Neural progenitor cell (in vitro differentiated cells): ENCODE results near the gene LGR4. TPM values are rescaled to one million over a fixed set of nuclear protein-coding genes. Genes with fewer than 3 reads are reported as not detected.

Experiments
- DNase-seq: peaks from one replicate; pipeline ENCODE4 v3.0.0-alpha.2; 2016; ENCODE audit warnings: low spot score
- H2AFZ ChIP-seq: fragments of 200-600 bp; sonication (generic); replicated peaks from 2 replicates; pipeline ENCODE4 v1.6.1; 2016; ENCODE audit warnings: antibody characterized with exemption
- H3F3A ChIP-seq: fragments of 200-600 bp; sonication (generic); 2 replicates; pipeline ENCODE4 v1.6.1; 2016; ENCODE audit warnings: antibody characterized with exemption, low read depth
- H3K27ac ChIP-seq: fragments of 200-600 bp; sonication (generic); 2 replicates; pipeline ENCODE4 v1.5.1; 2016; ENCODE audit warnings: mild to moderate bottlenecking
- H3K27me3 ChIP-seq: fragments of 200-600 bp; sonication (generic); 2 replicates; pipeline ENCODE4 v1.6.1; 2016; ENCODE audit warnings: mild to moderate bottlenecking, moderate library complexity
- H3K36me3 ChIP-seq: fragments of 200-600 bp; sonication (generic); 2 replicates; pipeline ENCODE4 v1.5.1; 2016
- H3K4me1 ChIP-seq: fragments of 200-600 bp; sonication (generic); 2 replicates; pipeline ENCODE4 v1.6.1; 2016; ENCODE audit warnings: mixed run types
- H3K4me2 ChIP-seq: fragments of 200-600 bp; sonication (generic); 2 replicates; pipeline ENCODE4 v1.6.1; 2016
- H3K4me3 ChIP-seq: fragments of 200-600 bp; sonication (generic); 2 replicates; pipeline ENCODE4 v1.5.1; 2016
- H3K79me2 ChIP-seq: fragments of 200-600 bp; sonication (generic); 2 replicates; pipeline ENCODE4 v1.6.1; 2016; ENCODE audit warnings: low read depth
- H3K9ac ChIP-seq: fragments of 200-600 bp; sonication (generic); 2 replicates; pipeline ENCODE4 v1.6.1; 2016
- H3K9me3 ChIP-seq: fragments of 200-600 bp; sonication (generic); 2 replicates; pipeline ENCODE4 v1.5.1; 2016; ENCODE audit warnings: low read depth
- H4K20me1 ChIP-seq: fragments of 200-600 bp; sonication (generic); 2 replicates; pipeline ENCODE4 v1.6.1; 2016; ENCODE audit warnings: low read depth
- H3K27ac Mint-ChIP-seq: 3 replicates; pipeline ENCODE4 v1.8.0; 2021; ENCODE audit warnings: mixed read lengths
- H3K27me3 Mint-ChIP-seq: 2 replicates; pipeline ENCODE4 v1.8.0; 2022; ENCODE audit warnings: low read depth, mild to moderate bottlenecking, inconsistent platforms, moderate library complexity, mixed read lengths; ENCODE audit not compliant: insufficient read depth
- H3K36me3 Mint-ChIP-seq: 3 replicates; pipeline ENCODE4 v1.8.0; 2021; ENCODE audit warnings: mixed read lengths
- H3K4me1 Mint-ChIP-seq: 3 replicates; pipeline ENCODE4 v1.8.0; 2021; ENCODE audit warnings: mixed read lengths
- H3K4me3 Mint-ChIP-seq: 3 replicates; pipeline ENCODE4 v1.8.0; 2021; ENCODE audit warnings: mild to moderate bottlenecking, moderate library complexity, mixed read lengths
- H3K9me3 Mint-ChIP-seq: 3 replicates; pipeline ENCODE4 v1.8.0; 2020; ENCODE audit warnings: mixed read lengths
- EZH2 ChIP-seq: fragments of 200-600 bp; sonication (generic); IDR thresholded peaks from 2 replicates; pipeline ENCODE4 v1.6.1; 2017; ENCODE audit warnings: antibody characterized with exemption, mild to moderate bottlenecking, moderate library complexity
- EZH2phosphoT487 ChIP-seq: fragments of 200-600 bp; sonication (generic); IDR thresholded peaks from 2 replicates; pipeline ENCODE4 v1.6.1; 2017; ENCODE audit warnings: antibody characterized with exemption
- total RNA-seq: library from RNA; depleted of rRNA; stranded (reverse); fragments of >200 nt; gene quantifications from 2 replicates; pipeline ENCODE4 v1.2.3, GENCODE V29; 2015; ENCODE audit warnings: low replicate concordance
- TF ChIP-seq, protein P1 (sequence below): fragments of 200-600 bp; sonication (generic); IDR thresholded peaks from 2 replicates; pipeline ENCODE4 v1.5.1; 2017; ENCODE audit warnings: antibody characterized with exemption, mild to moderate bottlenecking

LGR4 gene
- total RNA-seq, 1 donor from 2014 or later, result 274 TPM

DNA sequence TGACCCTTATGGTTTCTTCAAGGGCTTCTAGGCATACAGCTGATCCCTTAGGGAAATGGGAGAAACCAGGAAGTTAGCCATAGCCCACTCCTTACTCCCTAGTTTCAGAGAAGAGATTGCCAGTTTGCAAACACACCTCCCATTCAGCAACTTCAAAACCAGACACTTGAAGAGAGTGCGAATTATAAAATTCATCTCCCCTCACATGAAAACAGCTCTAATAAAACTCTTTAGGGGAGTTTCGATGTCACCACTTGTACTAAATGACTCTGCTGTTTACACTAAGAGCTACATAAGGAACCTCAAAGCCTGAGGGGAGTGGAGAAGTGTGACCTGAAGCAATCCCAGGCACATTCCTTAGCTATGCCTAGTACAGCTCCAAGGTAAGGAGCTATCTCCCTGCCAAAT, 8.3 kb downstream of the LGR4 start:
- H3K9ac ChIP-seq, result no peak overlapping the region
- H3K4me3 ChIP-seq, result peak overlapping the region; percentile 9
- H3F3A ChIP-seq, result peaks cover 23% of the 10 kb centered on the region
- Mint-ChIP-seq H3K36me3 (peaks cover 2% of the 10 kb centered on the region), H3K27me3 (peaks cover 6% of the 10 kb centered on the region), H3K27ac (no peak overlapping the region), H3K4me3 (no peak overlapping the region), H3K9me3 (no peaks in the 10 kb centered on the region), H3K4me1 (peaks cover 63% of the 10 kb centered on the region)
- DNase-seq, result no peak
- H3K27ac ChIP-seq, result peak overlapping the region; percentile 49
- peaks cover 100% of the 10 kb centered on the region for H3K79me2 ChIP-seq
- TF ChIP-seq EZH2phosphoT487, result no peak
- TF ChIP-seq EZH2, result no peak
- TF ChIP-seq, protein P1, sequence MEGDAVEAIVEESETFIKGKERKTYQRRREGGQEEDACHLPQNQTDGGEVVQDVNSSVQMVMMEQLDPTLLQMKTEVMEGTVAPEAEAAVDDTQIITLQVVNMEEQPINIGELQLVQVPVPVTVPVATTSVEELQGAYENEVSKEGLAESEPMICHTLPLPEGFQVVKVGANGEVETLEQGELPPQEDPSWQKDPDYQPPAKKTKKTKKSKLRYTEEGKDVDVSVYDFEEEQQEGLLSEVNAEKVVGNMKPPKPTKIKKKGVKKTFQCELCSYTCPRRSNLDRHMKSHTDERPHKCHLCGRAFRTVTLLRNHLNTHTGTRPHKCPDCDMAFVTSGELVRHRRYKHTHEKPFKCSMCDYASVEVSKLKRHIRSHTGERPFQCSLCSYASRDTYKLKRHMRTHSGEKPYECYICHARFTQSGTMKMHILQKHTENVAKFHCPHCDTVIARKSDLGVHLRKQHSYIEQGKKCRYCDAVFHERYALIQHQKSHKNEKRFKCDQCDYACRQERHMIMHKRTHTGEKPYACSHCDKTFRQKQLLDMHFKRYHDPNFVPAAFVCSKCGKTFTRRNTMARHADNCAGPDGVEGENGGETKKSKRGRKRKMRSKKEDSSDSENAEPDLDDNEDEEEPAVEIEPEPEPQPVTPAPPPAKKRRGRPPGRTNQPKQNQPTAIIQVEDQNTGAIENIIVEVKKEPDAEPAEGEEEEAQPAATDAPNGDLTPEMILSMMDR, result no peak
- no peaks in the 10 kb centered on the region for H3K9me3 ChIP-seq
- no peaks in the 10 kb centered on the region for H3K36me3 ChIP-seq
- peak overlapping the region; percentile 66 for H3K4me2 ChIP-seq
- H2AFZ ChIP-seq, result no peak overlapping the region
- H4K20me1 ChIP-seq, result peaks cover 100% of the 10 kb centered on the region
- peaks cover 68% of the 10 kb centered on the region for H3K4me1 ChIP-seq
- no peaks in the 10 kb centered on the region for H3K27me3 ChIP-seq

DNA sequence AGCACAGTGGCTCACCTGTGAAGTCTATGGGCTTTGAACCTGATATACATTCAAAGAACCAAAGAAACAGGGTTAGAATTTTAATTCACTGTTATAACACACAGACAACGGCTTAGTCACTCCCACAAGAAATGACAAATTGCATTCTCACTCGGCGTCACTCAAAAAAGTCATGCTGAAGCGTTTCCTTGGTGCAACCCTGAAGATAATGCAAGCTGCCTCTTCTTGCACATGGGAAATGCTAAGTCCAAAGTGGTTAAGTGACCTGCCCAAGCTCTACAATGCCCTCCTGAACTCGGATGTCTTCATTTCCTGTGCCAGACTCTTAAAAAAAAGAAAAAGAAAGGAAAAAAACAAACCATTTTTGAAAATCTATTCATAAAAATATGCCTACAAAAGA, 10.0 kb downstream of the LGR4 start:
- Mint-ChIP-seq H3K9me3 (no peaks in the 10 kb centered on the region), H3K4me1 (peaks cover 53% of the 10 kb centered on the region), H3K4me3 (no peak overlapping the region), H3K36me3 (peaks cover 2% of the 10 kb centered on the region), H3K27ac (no peak overlapping the region), H3K27me3 (peaks cover 8% of the 10 kb centered on the region)
- no peak overlapping the region for H3K27ac ChIP-seq
- H3K79me2 ChIP-seq, result peaks cover 100% of the 10 kb centered on the region
- H3F3A ChIP-seq, result peaks cover 21% of the 10 kb centered on the region
- H3K4me1 ChIP-seq, result peaks cover 74% of the 10 kb centered on the region
- no peaks in the 10 kb centered on the region for H3K9me3 ChIP-seq
- H3K36me3 ChIP-seq, result no peaks in the 10 kb centered on the region
- TF ChIP-seq, protein P1, result no peak
- TF ChIP-seq EZH2phosphoT487 (no peak), EZH2 (no peak)
- H3K4me3 ChIP-seq, result no peak overlapping the region
- no peaks in the 10 kb centered on the region for H3K27me3 ChIP-seq
- H3K9ac ChIP-seq, result no peak overlapping the region
- H4K20me1 ChIP-seq, result peaks cover 100% of the 10 kb centered on the region
- no peak for DNase-seq
- H3K4me2 ChIP-seq, result no peak overlapping the region
- no peak overlapping the region for H2AFZ ChIP-seq

DNA sequence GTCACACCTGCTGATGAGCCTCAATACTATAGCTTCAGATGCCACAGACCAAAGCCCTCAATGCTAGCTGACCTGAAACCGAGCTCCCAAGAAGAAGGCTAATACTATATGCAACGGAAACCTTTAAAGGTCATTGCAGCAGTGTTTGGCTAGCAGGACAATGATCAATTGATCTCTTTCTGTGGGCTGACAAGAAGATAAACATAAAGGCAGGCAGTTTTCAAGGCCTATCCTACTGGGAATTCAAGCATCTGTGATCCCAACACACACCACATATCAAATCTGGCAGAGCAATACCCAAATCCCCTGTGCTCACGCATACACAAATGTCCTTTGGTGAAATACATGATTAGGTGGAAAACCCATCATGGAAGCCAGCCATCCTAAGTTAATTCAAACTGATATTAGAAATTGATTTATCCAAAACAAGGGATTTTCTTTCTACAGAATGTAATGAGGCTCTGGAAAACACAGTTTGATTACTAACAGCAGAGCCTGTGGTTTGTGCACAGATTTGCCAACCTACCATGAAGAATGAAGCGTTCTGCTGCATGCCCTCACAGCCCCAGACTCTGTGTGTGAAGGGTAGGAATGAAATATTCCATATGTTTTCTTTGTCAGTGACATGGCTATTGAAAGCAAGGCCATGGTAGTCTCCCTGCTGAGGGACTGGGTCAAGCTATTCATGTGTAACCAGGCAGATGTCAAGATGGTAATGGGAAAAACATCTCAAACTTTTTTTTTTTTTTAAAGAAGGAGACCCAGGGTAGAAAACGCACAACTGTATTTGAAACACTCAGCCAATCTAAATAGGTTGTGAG, 12.2 kb downstream of the LGR4 start:
- Mint-ChIP-seq H3K9me3 (no peaks in the 10 kb centered on the region), H3K4me3 (peak overlapping the region; percentile 39), H3K4me1 (peaks cover 61% of the 10 kb centered on the region), H3K27ac (peak overlapping the region; percentile 76), H3K36me3 (peaks cover 2% of the 10 kb centered on the region), H3K27me3 (peaks cover 8% of the 10 kb centered on the region)
- no peaks in the 10 kb centered on the region for H3K9me3 ChIP-seq
- H3K4me1 ChIP-seq, result peaks cover 80% of the 10 kb centered on the region
- no peak for DNase-seq
- H3K36me3 ChIP-seq, result no peaks in the 10 kb centered on the region
- peak overlapping the region; percentile 42 for H3K27ac ChIP-seq
- no peaks in the 10 kb centered on the region for H3K27me3 ChIP-seq
- H3K4me2 ChIP-seq, result peak overlapping the region; percentile 33
- peaks cover 100% of the 10 kb centered on the region for H4K20me1 ChIP-seq
- H2AFZ ChIP-seq, result no peak overlapping the region
- H3K4me3 ChIP-seq, result no peak overlapping the region
- H3K9ac ChIP-seq, result no peak overlapping the region
- H3K79me2 ChIP-seq, result peaks cover 100% of the 10 kb centered on the region
- peaks cover 32% of the 10 kb centered on the region for H3F3A ChIP-seq
- TF ChIP-seq EZH2phosphoT487 (no peak), EZH2 (no peak)
- TF ChIP-seq, protein P1, result no peak
